ENCODE measurements around the gene AMN. TPM values are rescaled to one million over a fixed set of nuclear protein-coding genes. Genes with fewer than 3 reads are reported as not detected.
A peak's percentile ranks its signal among the peaks of the same experiment; 100 is the strongest.

Gene AMN
- total RNA-seq, 1 donor from 2014 or later: 0.23 TPM

DNA sequence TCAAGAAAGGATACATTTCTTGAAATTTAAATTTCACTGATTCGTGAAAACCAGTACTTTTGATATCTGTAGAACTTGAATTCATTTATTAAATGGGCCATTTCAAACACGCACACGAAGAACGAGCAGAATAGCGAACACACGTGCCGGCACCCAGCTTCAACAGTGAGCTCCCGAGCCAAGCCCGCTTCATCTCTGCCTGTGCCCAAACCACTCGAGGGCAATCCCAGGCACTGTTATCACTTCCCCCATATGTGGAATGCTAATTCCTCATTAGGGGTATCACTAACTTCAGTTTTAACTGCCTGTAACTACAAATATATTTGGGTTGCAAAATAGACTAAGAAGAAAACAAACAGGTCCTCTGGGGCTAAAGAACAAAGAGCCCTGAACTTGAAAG is 48.0 kb downstream of the AMN start:
- Mint-ChIP-seq H3K36me3 (ENCODE audit: low read depth) (peaks cover 27% of the 10 kb centered on the region), H3K4me1 (peaks cover 4% of the 10 kb centered on the region), H3K27me3 (ENCODE audit: low read depth) (no peaks in the 10 kb centered on the region), H3K9me3 (no peaks in the 10 kb centered on the region), H3K4me3 (no peak overlapping the region), H3K27ac (ENCODE audit: unreplicated experiment) (peak overlapping the region; percentile 35)
- no peak for DNase-seq (ENCODE audit: low read depth, low spot score)
- TF ChIP-seq, protein P1, sequence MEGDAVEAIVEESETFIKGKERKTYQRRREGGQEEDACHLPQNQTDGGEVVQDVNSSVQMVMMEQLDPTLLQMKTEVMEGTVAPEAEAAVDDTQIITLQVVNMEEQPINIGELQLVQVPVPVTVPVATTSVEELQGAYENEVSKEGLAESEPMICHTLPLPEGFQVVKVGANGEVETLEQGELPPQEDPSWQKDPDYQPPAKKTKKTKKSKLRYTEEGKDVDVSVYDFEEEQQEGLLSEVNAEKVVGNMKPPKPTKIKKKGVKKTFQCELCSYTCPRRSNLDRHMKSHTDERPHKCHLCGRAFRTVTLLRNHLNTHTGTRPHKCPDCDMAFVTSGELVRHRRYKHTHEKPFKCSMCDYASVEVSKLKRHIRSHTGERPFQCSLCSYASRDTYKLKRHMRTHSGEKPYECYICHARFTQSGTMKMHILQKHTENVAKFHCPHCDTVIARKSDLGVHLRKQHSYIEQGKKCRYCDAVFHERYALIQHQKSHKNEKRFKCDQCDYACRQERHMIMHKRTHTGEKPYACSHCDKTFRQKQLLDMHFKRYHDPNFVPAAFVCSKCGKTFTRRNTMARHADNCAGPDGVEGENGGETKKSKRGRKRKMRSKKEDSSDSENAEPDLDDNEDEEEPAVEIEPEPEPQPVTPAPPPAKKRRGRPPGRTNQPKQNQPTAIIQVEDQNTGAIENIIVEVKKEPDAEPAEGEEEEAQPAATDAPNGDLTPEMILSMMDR (conservative IDR thresholded peaks at IDR 0.05): no peak

DNA sequence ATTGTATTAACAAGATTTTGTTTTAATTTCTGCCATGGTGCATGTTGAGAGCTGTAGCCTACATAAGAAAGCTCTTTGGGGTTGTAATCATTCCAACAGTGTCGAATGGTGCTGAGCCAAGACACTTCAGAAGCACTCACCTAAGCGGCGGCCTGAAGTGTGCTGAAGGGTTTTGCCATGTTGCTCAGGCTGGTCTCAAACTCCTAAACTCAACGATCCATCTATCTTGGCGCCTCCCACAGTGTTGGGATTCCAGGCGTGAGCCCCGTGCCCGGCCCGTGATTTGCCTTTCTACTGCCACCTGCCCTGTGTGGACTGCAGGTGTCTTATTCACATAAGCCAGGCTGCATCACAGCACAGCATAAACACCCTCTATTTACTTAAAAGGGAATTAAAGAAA is 48.9 kb downstream of the AMN start:
- Mint-ChIP-seq H3K27ac (ENCODE audit: unreplicated experiment) (no peak overlapping the region), H3K36me3 (ENCODE audit: low read depth) (peaks cover 19% of the 10 kb centered on the region), H3K4me3 (no peak overlapping the region)

DNA sequence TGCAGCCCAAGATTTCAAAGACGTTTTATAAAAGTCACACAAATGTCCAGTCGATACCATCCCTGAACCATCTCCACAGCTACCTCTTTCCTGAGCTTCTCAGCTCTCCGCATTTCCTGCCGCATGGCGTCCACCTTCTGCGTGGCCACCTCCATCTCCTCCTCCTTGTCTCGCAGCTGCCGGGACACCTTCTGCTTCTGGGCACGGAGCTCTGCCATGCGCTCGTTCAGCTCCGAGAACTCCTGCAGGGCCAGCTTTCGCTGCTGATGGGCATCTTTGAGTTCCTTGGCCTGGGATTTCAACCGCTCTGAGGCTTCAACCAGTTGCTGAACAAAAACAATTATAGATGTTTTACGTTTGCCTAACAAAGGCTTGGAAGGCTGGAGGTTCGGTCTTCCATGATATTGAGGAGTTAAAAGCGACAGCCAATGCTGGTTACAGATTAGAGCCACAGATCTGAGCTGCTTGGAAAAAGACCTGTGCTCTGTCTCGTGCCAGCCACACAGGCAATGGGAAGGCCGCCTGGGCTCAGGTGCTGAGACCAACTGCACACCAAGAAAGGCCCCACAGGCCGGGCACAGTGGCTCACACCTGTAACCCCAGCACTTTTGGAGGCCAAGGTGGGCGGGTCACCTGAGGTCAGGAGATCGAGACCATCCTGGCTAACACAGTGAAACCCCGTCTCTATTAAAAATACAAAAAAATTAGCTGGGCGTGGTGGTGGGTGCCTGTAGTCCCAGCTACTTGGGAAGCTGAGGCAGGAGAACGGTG is 49.6 kb downstream of the AMN start:
- H3K4me1 Mint-ChIP-seq: peaks cover 4% of the 10 kb centered on the region
- no peaks in the 10 kb centered on the region for H3K9me3 Mint-ChIP-seq
- TF ChIP-seq, protein P1 (conservative IDR thresholded peaks at IDR 0.05): no peak
- peaks cover 18% of the 10 kb centered on the region for H3K36me3 Mint-ChIP-seq (ENCODE audit: low read depth)
- no peaks in the 10 kb centered on the region for H3K27me3 Mint-ChIP-seq (ENCODE audit: low read depth)
- no peak for DNase-seq (ENCODE audit: low read depth, low spot score)
- H3K4me3 Mint-ChIP-seq: no peak overlapping the region
- no peak overlapping the region for H3K27ac Mint-ChIP-seq (ENCODE audit: unreplicated experiment)

More for the DNA sequence above, 48.9 kb downstream of the AMN start:
- Mint-ChIP-seq H3K4me1 (peaks cover 4% of the 10 kb centered on the region), H3K27me3 (ENCODE audit: low read depth) (no peaks in the 10 kb centered on the region), H3K9me3 (no peaks in the 10 kb centered on the region)
- no peak for DNase-seq (ENCODE audit: low read depth, low spot score)
- TF ChIP-seq, protein P1 (conservative IDR thresholded peaks at IDR 0.05): no peak

DNA sequence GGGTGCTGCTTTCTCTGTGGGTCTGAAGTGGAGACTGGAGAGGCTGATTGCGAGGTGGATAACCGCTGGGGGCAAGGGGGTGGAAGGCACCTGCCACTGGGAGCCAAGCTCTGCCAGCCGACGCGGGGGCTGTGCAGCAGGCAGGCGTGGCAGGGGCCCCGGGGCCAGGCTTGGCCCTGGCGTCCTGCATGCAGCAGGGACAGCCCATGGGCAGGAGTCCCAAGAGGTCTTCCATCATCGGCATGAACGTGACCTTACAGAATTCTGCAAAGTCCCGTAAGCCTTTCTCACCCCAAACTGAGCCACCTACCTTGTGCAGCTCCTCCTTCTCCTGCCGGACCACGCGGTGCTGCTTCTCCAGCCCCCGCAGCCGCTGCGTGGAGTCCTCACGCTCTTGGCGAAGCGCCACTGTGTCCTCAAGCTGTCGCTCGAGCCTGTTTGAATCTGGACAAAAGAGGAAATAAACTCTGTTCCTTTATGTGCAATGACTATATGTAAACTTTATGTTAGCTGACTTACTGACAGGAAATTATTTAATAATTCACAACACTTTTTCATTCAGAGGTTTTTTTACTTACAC is 51.3 kb downstream of the AMN start:
- no peak overlapping the region for H3K4me3 Mint-ChIP-seq
- H3K36me3 Mint-ChIP-seq (ENCODE audit: low read depth): peaks cover 14% of the 10 kb centered on the region

DNA sequence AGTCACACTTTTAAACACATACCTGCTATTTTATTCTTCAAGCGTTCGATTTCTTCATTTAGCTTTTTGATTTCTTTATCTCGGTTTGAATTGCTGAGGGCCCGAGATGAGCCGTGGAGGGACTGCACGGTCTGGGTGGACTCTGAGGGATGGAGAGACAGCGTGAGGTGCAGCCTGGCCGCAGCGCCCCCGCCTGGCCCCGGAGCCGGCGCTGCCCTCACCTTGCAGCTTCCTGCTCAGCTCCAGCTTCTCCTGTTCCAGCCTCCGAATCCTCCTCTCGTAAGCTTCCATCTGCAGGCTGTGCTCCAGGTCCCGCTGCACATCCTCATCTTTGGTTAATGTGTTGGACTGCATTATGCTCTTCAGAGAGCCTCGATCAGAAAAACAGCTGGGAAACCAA is 53.2 kb downstream of the AMN start:
- Mint-ChIP-seq H3K36me3 (ENCODE audit: low read depth) (peaks cover 12% of the 10 kb centered on the region), H3K4me1 (peaks cover 4% of the 10 kb centered on the region), H3K9me3 (no peaks in the 10 kb centered on the region), H3K27me3 (ENCODE audit: low read depth) (no peaks in the 10 kb centered on the region), H3K4me3 (no peak overlapping the region), H3K27ac (ENCODE audit: unreplicated experiment) (no peak overlapping the region)
- no peak for DNase-seq (ENCODE audit: low read depth, low spot score)
- TF ChIP-seq, protein P1 (conservative IDR thresholded peaks at IDR 0.05): no peak

More for the DNA sequence above, 51.3 kb downstream of the AMN start:
- Mint-ChIP-seq H3K9me3 (no peaks in the 10 kb centered on the region), H3K4me1 (peaks cover 4% of the 10 kb centered on the region), H3K27me3 (ENCODE audit: low read depth) (no peaks in the 10 kb centered on the region), H3K27ac (ENCODE audit: unreplicated experiment) (no peak overlapping the region)
- DNase-seq (ENCODE audit: low read depth, low spot score): no peak
- TF ChIP-seq, protein P1 (conservative IDR thresholded peaks at IDR 0.05): no peak
